GM18526 (cell line): Measurements from ENCODE around the gene OR2T27.
"Not testable (repeated sequence)": the region's sequence is repeated elsewhere in the genome, so short reads cannot be mapped to it uniquely, and the experiment has no call there.

Experiments used
- POLR2A ChIP-seq: IDR thresholded peaks from 3 replicates; pipeline ENCODE4 v1.6.1; 2011; ENCODE audit not compliant: insufficient read length; ENCODE audit errors: extremely low read depth

Gene OR2T27

GRCh38 chr1:248655354-248655753 is at the start of gene OR2T27:
TSS of gene OR2T27 (minus strand) at chr1:248655528. CDS start at chr1:248650884, 4,644 bp downstream.
- not testable (repeated sequence) for TF ChIP-seq POLR2A

- TF ChIP-seq POLR2A = no peak
Observed at GRCh38 chr1:248704606-248705005, 49.3 kb upstream of the OR2T27 start.

- no peak for TF ChIP-seq POLR2A
Observed at GRCh38 chr1:248703674-248704073, 48.3 kb upstream of the OR2T27 start.

- no peak for TF ChIP-seq POLR2A
Observed at GRCh38 chr1:248702714-248703113, 47.4 kb upstream of the OR2T27 start, which contains the start of gene OR14I1. TSS of gene OR14I1 (minus strand) at chr1:248702766.

GRCh38 chr1:248699099-248699498 is 43.8 kb upstream of the OR2T27 start:
- no peak for TF ChIP-seq POLR2A

GRCh38 chr1:248697907-248698306 is 42.6 kb upstream of the OR2T27 start:
- TF ChIP-seq POLR2A = no peak

GRCh38 chr1:248696774-248697173 is 41.4 kb upstream of the OR2T27 start:
- TF ChIP-seq POLR2A = no peak

DNA sequence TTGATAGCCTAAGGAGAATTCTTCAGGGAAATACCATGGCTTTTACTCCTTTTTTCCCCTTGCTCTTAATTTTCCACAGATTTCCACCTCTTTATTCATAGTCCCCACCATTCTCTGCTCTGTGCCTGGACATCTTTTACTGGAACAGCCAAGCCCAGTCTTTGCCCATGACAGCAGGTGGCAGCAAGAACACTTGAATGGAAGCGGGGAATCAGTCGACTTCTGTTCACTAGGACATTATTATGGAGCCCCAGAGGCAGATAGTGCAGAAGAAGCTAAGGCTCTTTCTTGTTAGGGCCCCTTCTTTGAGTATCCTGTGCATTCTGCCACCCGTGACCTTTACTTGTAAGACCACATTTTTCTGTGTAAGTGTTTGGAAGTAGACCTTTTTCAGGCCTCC is 40.9 kb upstream of the OR2T27 start:
- no peak for TF ChIP-seq POLR2A

GRCh38 chr1:248695451-248696132 is 40.3 kb upstream of the OR2T27 start:
- TF ChIP-seq POLR2A = no peak

DNA sequence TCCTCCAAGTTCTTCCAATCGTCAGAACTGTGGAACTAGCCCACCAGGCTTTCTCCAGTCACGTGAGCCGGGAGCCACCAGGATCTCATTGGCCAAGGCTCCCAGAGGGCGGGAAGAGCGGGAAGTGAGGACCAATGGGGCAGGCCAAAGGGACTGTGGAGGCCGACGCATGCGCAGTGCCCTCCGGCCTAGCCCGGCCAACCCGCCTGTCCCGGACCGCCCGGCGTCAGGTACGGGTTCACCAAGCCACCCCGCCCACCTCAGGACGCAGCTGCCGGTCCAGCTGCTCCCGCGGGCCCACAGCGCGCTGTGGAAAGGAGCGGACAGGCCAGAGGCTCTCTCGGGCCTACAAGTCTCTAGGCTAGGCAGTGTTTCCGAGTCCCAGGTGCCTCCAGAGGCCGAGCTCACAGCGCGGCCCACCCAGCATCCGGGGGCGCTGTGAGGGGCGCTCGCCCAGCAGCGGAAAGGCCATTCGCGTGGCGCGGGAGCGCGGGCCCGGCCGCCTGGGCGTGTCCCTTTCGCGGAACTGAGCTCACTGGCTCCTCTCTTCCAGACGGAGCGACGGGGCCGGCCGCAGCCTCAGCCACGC is 36.3 kb upstream of the OR2T27 start:
- TF ChIP-seq POLR2A = no peak

DNA sequence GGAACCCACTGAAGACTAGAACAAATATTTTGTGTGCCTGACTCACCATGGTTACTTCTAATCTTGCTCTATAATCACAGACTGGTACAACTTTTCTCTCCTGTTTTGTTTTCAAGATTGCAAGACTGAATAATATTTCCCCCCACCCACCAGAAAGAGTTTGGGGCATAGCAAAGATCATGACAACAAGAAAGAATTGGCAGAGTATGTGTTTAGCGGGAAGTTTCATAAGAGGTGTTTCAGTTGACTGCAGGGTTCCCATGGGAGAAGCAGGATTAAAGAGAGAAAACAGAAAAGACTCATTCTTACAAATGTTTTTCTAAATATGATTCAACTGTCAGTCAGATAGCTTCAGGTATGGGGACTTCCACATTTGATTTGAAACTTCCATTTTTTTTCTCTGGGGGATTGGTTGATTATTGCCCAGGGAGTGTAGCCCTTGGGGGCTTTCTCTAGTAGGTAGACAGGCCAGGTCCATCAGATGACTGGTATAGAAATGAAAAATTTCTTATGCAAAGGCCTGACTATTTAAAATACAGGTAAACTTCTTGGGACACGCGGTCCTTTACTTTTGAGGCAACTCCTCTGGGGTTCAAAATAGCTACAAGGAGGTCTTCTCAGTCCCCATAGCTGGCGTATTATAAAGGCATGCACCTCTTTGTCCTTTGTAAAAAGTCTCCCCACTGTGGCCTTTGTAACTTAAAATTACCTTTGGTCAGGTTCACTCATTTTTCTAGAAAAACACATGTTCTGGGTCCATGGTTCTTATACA is 33.4 kb upstream of the OR2T27 start:
- no peak for TF ChIP-seq POLR2A

- TF ChIP-seq POLR2A = no peak
Observed at GRCh38 chr1:248686815-248687214, 31.5 kb upstream of the OR2T27 start.

DNA sequence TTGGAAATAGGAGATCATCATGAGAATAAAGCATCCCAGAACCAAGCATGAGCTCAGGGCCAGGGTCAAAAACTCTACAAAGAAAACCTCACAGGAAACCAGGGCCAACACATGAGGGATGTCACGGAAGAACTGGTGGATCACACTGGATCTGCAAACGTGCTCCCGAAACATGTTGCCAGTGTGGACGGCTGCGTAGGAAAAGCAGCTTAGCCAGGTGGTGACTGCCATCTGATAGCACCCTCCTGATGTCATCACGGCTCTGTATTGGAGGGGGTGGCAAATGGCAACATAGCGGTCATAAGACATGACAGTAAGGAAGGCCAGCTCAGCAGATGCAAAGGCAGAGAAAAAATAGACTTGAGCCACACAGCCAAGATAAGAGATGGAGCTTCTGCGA is 26.3 kb upstream of the OR2T27 start:
- no peak for TF ChIP-seq POLR2A

DNA sequence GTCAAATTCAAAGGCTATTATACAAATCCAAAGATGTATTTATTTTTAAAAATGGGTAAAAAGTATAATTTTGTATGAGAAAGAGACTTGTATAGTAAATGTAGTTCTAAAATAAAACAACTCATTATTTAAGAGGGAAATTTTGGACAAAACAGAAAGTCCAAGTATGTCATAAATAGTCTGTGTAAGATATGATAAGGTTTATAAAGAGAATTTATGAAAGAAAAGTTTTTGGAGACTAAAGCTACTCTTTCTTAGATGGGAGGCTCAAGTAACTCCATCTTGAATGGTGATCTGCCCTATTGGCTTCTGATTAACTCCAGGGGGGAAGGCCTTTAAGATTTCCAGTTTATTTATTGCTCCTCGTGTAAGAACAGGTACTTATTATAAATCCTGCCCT is 14.7 kb upstream of the OR2T27 start:
- TF ChIP-seq POLR2A = no peak

- TF ChIP-seq POLR2A = not testable (repeated sequence)
Observed at GRCh38 chr1:248645178-248645577, 10.2 kb downstream of the OR2T27 start, which contains the start of gene OR2T35. TSS of gene OR2T35 (minus strand) at chr1:248645278. CDS start at chr1:248639258, 6,020 bp downstream.

GRCh38 chr1:248634991-248635390 is 20.3 kb downstream of the OR2T27 start, which contains the start of gene OR2T11:
TSS of gene OR2T11 (minus strand) at chr1:248635091. CDS start at chr1:248627128, 7,963 bp downstream.
- not testable (repeated sequence) for TF ChIP-seq POLR2A
